PC-3 (cell line): ENCODE results near the gene SLC16A7.

ENCODE experiments used
- CTCF ChIP-seq: fragments of 300-600 bp; sonication (generic); conservative IDR thresholded peaks from 2 replicates; pipeline ENCODE4 v1.5.1; 2017; ENCODE audit warnings: antibody characterized with exemption, low read depth, mild to moderate bottlenecking, low read length
- EZH2 ChIP-seq: fragments of 300-600 bp; sonication (generic); IDR thresholded peaks from one replicate; pipeline ENCODE4 v1.6.1; 2017; ENCODE audit warnings: antibody characterized with exemption, mild to moderate bottlenecking, low read length; ENCODE audit not compliant: unreplicated experiment

GRCh38 chr12:59719701-59720100 lies 123.9 kb downstream of the SLC16A7 start:
- TF ChIP-seq CTCF (no peak), EZH2 (no peak)
